KBM-7 (cell line): Measurements from ENCODE around the gene SLC35C1.
"Not testable (repeated sequence)": the region's sequence is repeated elsewhere in the genome, so short reads cannot be mapped to it uniquely, and the experiment has no call there.

Experiments used
- DNase-seq: peaks from one replicate; pipeline ENCODE4 v3.0.0-alpha.2; 2015
- in situ Hi-C: fragments of 300-500 bp; cut with MboI; formaldehyde crosslinking; loops from 2 replicates; pipeline ENCODE4 v1.14.3; 2020; ENCODE audit warnings: low sequenced_read_pairs, low pct_unique_long_range_greater_than_20kb, mixed read lengths

SLC35C1 gene

GRCh38 chr11:45832811-45833441 is 28.0 kb downstream of the SLC35C1 start:
- no peak for DNase-seq
- in situ Hi-C loops = no loop called here

GRCh38 chr11:45833761-45834160 is 28.8 kb downstream of the SLC35C1 start:
- DNase-seq = no peak
- in situ Hi-C loops = no loop called here

GRCh38 chr11:45834298-45834756 is 29.4 kb downstream of the SLC35C1 start:
- in situ Hi-C loops = no loop called here
- peak; percentile 86 for DNase-seq

GRCh38 chr11:45839204-45839603 is 34.3 kb downstream of the SLC35C1 start:
- in situ Hi-C loops = no loop called here

GRCh38 chr11:45840251-45840650 is 35.3 kb downstream of the SLC35C1 start:
- DNase-seq, in situ Hi-C loops: not testable (repeated sequence)

More at GRCh38 chr11:45839204-45839603, 34.3 kb downstream of the SLC35C1 start:
- DNase-seq = no peak

GRCh38 chr11:45843158-45843924 is 38.4 kb downstream of the SLC35C1 start:
- in situ Hi-C loops = no loop called here

GRCh38 chr11:45844822-45845578 is 40.1 kb downstream of the SLC35C1 start:
- in situ Hi-C loops = no loop called here
- DNase-seq = no peak

More at GRCh38 chr11:45843158-45843924, 38.4 kb downstream of the SLC35C1 start:
- DNase-seq = peak; percentile 93

GRCh38 chr11:45846174-45846675 is 41.3 kb downstream of the SLC35C1 start:
- in situ Hi-C loops = no loop called here
- no peak for DNase-seq

- peak; percentile 95 for DNase-seq
- in situ Hi-C loops = no loop called here
Measured at GRCh38 chr11:45846974-45847910, 42.3 kb downstream of the SLC35C1 start, which contains the start of gene CRY2. Gene CRY2 (plus strand): TSS chr11:45847475. CDS start chr11:45847491, 16 bp downstream.

GRCh38 chr11:45847911-45848316 is 43.0 kb downstream of the SLC35C1 start:
- in situ Hi-C loops = no loop called here
- peak; percentile 54 for DNase-seq

- DNase-seq = no peak
- in situ Hi-C loops = no loop called here
Measured at GRCh38 chr11:45848654-45849081, 43.7 kb downstream of the SLC35C1 start.

- no peak for DNase-seq
- in situ Hi-C loops = no loop called here
Measured at GRCh38 chr11:45850446-45850845, 45.5 kb downstream of the SLC35C1 start.

GRCh38 chr11:45851228-45851627 is 46.3 kb downstream of the SLC35C1 start:
- in situ Hi-C loops = no loop called here
- no peak for DNase-seq

GRCh38 chr11:45852018-45852711 is 47.2 kb downstream of the SLC35C1 start:
- in situ Hi-C loops = no loop called here
- DNase-seq = no peak

- DNase-seq = no peak
- in situ Hi-C loops = no loop called here
Measured at GRCh38 chr11:45852712-45853101, 47.8 kb downstream of the SLC35C1 start.

- DNase-seq = no peak
- in situ Hi-C loops = no loop called here
Measured at GRCh38 chr11:45853332-45854219, 48.6 kb downstream of the SLC35C1 start.

GRCh38 chr11:45855308-45855707 is 50.4 kb downstream of the SLC35C1 start:
- in situ Hi-C loops = no loop called here
- no peak for DNase-seq
